G401.6 (cell line): Measurements from ENCODE around the gene EYA3.
A peak's percentile ranks its signal among the peaks of the same experiment; 100 is the strongest.

Experiments
- FAIRE-seq: peaks from 2 replicates; lab custom pipeline; 2012; peaks lifted over from hg19 to GRCh38; lab: Jason Lieb, UNC

Gene EYA3

DNA sequence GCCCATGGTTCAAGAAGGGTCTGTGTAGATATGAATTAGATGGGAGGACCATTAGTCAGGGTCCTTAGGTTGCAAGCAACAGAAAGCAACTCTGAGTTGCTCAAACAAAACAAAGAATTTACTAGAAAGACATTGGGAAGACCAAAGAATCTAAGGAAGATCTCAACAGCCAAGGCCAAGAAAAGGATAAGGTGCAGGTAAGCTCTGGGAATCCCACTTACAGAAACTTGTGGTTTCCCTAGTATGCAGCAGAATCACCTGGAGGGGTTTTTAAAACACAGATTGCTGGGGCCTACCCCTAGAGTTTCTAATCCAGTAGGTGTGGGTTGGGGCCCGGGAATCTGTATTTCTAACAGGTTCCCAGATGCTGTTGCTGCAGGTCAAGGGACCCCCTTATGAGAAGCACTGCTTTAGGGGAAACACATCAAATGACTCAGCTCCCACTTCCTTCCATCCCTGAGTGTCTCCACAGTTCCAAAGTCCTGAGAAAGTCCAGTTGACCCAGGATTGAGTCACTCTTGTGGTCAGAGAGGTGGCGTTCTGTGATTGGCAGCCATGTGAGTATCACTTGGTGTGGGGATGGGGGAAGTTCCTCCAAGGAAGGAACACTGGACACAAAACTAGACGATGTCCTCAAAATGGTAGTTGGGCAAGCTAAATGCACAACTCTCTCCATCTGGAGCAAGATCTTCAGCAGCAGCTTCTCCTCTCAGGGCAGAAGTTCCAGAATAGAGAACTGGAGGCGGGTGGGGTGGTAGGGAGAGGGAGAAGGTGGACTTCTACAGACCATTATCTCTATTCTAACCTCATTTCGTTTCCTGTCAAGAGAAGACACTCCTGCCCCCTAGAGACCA lies 24.2 kb upstream of the EYA3 start:
- FAIRE-seq: no peak

DNA sequence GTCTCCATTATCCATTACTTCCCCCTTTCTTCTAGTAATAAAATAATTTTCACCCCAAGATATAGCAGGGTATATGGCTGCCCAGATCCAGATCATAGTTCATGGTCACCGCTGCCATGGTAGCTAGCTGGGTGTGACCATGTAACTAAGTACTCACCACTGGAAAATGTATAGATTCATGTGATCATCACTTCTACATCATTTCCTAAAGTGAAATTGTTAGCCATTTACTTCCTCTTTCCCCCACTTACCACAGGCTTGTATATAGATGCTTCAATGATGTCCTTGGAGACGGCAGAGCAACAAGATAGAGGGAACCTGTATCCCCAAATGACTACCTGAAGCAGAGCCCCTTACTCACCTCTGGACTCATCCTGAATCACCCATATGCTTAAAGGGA lies 22.7 kb upstream of the EYA3 start:
- no peak for FAIRE-seq

DNA sequence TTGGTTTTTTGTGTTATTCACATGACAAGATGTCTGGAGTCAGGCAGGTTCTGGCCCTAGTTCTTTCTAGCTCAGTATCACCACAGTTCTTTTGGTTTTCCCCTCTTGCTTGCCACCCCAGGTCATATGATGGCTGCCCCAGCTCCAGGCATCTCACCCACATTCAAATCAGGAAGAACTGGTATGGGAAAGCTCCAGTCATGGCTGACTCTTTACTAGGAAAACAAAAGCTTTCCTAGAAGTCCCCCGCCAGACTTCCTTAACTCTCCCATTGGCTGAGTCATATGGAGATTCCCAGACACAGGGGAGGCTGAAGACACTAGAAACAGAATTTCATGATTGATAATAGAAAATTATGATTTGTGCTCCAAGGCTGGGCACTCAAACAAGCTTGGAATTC lies 22.1 kb upstream of the EYA3 start:
- FAIRE-seq: no peak

DNA sequence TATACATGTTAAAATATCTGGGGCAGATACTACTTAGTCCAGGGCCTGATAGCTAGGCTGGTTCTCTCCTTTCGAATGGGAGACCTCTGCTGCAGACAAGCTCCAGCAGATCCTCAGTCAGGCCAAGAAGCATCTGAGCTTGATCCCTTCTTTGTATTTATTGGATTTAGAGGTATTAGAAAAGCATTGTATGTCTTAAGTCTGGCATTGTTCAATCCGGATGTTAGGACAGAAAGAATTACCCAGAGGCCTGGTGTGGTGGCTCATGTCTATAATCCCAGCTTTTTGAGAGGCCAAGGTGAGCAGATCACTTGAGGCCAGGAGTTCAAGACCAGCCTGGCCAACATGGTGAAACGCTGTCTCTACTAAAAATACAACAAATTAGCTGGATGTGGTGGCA lies 21.2 kb upstream of the EYA3 start:
- FAIRE-seq: no peak

DNA sequence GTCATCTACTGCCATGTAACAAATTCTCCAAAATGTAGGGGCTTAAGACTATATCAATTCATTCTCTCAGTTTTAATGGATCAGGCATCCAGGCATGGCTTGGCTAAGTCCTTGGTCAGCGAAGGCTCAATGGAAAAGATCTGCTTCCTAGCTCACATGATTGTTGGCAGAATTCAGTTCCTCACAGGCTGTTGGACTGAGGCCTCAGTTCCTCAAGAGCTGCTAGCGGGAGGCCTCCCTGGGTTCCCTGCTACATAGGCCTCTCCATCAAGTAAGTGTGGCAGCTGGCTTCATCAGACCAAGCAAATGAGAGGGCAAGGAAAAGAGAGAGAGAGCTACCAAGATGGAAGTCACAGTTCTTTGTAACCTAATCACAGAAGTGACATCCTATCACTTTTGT lies 19.6 kb upstream of the EYA3 start:
- FAIRE-seq: no peak

DNA sequence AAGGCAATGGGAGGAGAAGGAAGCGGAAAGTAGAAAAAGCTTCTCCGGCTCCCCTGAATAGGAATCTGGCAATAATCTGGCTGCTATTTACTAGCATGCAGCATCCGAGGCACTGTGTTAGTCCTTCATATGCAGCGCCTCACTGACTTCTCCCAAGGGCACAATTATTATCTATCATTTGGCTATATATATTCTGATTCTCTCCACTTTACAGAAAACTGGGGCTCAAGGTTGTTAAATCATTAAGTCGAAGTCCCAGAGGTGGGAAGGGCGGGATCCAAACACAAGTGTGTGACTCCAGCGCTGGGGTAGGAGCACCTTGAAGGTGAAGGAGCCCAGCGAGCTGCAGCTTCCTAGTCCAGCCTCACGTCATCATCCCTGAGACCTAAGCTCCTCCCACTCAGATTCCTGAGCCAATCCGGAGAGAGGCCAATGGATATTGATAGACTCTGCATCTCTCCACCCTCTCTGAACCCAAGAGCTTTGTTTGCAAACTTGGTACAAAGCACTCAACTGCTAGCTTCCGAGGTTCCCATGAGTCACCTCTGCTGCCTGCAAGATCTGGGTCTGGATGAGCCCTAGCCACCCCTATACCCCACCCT lies 16.6 kb upstream of the EYA3 start:
- FAIRE-seq: no peak

DNA sequence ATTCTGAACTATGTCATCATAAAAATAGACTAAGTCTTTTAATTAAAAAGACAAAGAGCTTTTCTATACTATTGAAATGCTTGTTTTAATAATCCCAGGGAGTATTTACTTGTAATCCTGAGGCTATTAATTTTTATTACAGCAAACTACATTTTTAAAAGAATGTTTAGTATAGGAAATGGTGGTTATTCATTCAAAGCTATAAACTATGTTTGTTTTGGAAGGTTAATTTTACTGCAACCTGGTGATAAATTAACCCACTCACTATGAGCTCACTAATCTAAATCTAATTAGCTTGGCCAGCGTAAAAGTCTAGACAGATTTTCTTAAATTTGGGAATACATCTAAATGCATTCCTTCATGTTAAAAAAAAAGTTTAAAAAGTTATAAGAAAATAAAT lies 13.8 kb upstream of the EYA3 start:
- no peak for FAIRE-seq

DNA sequence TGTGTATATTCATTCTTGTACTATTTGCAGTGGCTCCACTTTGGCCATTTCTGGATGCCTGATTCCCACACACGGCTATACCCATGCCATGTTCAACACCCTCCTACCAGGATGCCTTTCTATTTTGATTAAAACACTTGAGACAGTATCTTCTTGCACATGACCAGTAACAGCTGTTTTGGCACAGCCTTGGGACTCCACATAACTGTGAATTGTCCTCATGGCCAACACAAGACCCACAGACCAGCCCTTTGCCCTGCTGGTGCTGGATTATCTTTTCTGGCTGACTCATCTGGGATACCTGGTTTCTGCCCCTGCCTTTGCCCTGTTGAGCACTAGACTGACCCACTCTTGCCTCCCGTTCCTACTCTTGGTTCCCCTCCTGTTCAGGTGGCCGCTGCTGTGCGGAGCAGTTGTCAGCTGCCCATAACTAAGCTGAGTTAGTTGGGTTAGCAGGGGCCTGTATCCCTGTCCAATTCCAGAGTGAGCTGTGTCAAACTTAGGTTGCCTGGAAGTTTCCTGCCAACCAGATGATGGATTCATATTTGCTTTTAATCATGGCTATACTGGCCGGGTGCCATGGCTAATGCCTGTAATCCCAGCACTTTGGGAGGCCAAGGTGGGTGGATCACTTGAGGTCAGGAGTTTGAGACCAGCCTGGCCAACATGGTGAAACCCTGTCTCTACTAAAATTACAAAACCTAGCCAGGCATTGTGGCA lies 10.8 kb upstream of the EYA3 start:
- FAIRE-seq: no peak

DNA sequence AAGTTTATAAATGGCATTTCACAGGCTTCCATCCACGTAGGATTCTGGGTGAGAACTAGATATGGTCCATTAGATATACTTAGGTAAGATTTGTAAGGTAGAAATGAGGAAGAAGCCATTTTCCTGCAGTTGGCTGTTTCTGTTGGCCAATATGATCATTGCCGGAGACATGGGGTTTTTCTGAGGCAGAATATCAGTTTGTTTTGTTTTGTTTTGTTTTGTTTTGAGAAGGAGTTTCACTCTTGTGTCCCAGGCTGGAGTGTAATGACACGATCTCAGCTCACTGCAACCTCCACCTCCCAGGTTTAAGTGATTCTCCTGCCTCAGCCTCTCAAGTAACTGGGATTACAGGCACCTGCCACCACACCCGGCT lies 8.7 kb upstream of the EYA3 start:
- no peak for FAIRE-seq

DNA sequence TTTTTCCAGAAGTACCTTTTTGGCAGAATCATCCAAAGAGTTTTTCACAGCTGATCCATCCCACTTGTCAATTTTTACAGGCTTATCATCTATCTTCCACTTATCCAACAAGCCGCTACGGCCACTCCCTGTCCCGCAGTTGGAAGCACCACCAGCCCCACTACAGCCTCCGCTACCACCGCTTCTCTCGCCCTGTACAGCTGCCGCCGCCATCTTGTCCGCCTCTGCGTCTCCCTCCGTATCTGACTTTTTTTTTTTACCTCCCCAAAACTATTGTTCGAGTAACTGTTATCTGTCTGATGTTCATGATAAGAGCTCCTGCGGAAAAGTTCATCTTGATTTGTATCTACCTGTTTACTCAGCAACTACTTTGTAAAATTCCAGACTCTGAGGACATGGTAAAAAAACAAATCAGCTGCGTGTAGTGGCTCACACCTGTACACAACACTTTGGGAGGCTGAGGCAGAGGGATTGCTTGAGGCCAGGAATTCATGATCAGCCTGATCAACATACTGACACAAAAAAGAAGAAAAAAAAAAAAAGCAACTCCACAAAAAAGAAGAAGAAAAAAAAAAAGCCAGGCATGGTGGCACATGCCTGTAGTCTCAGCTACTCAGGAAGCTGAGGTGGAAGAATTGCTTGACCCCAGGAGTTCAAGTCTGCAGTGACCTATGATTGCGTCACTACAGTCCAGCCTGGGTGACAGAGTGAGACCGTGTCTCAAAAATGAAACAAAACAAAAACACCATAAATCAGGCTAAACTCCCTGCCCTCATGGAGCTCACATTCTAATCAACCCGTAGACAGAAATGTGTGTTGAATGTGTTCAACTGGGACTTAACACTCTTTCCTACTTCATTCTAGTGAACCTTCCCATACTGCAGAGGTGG lies 8.0 kb upstream of the EYA3 start:
- no peak for FAIRE-seq

DNA sequence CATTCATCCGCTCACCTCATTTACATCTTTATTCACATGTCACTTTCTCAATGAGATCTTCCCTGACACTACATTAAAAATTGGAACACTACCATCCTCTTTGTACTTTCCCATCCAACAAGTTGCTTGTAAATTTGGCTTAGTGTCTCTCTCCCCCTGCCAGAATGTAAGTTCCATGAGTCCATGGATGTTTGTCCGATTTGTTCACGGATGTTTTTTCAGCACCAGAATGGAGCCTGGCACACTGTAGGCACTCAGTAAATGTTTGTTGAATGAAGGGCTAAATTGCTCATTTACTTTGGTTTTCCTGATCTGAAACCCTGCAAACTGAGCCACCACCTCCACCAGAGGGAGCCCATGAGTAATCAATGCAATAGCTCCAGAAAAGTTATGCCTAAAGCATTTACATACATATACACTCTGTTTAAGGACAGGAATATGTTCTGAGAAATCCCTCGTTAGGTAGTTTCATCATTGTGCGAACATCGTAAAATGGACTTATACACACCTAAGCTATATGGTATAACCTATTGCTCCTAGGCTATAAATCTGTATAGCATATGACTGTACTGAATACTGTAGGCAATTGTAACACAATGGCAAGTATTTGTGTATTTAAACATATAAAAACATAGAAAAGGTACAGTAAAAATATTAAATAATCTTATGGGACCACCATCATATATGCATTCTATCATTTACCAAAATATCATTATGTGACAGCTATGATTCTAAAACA lies 2.8 kb upstream of the EYA3 start:
- FAIRE-seq: peak; percentile 90

DNA sequence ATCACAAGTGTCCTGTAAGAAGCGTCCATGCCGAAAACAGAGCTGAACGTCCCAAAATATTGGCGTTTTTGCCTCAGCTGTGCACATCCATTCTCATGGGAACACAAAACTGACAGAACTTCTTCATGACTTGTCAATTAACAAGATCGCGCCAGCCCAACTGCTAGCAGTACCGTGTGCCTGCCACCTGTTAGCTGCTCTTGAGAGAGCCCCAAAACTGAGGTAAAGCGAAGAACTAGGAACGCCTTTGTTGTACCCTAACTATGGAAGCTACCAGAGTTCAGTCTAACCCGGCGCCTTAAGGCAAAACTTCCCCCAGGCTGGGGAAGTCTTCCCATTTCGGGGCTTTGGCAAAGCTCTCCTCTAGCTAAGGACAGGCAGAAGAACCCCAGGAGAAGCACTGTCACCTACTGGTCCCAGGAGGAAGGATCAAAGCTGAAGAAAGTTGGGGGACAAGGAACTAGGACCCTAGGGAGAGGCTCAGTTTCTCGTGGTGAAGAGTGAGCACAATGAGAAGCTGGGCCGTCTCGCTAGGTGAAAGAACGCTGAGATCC lies 719 bp downstream of the EYA3 start:
- no peak for FAIRE-seq

DNA sequence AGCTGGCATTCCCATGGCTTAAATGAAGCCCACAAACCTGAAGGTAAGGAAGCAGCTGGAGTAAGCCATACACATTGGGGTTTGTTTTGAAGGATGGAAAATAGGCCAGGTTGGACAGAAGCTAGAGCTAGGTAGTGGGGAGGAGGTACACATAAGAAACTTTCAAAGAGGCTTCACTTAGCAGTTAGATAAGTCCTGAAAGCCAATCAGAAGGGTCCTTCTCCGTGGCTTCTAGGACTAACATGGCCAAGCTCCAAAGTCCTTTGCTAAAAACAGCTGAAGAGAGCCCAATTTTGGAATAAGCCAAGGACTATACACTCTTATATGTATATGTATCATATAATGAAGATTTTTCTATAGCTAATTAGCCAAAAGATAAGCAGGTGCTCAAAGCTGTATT lies 1.8 kb downstream of the EYA3 start:
- FAIRE-seq: no peak

DNA sequence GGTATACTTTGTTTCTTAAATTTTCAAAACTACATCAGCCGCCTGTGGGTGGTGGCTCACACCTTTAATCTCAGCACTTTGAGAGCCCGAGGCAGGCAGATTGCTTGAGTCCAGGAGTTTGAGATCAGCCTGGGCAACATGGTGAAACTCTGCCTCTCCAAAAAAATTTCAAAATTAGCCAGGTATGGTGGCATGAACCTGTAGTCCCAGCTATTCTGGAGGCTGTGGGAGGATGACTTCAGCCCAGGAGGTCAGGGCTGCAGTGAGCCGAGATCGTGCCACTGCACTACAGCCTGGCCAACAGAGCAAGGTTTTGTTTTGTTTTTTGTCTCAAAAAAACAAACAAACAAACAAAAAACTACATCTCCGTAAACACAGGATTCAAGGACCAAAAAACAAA lies 3.3 kb downstream of the EYA3 start:
- no peak for FAIRE-seq

DNA sequence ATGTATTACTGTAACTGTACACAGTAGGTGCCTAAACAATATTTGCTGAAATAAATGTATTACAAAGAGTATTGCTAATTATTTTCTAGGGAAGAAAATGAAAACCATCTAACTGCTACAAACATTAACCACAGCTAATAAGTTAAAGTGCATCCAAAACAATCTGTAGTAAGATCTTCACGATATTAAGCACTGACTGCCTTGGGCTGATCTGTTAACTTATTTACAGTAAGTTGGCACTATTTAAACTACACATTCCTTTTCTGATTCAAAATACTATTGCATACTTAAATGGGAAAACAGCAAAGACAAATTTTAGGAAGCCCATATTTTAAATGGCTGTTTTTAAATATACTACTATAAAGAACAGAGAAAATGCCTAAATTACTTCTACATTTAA lies 4.5 kb downstream of the EYA3 start:
- no peak for FAIRE-seq

DNA sequence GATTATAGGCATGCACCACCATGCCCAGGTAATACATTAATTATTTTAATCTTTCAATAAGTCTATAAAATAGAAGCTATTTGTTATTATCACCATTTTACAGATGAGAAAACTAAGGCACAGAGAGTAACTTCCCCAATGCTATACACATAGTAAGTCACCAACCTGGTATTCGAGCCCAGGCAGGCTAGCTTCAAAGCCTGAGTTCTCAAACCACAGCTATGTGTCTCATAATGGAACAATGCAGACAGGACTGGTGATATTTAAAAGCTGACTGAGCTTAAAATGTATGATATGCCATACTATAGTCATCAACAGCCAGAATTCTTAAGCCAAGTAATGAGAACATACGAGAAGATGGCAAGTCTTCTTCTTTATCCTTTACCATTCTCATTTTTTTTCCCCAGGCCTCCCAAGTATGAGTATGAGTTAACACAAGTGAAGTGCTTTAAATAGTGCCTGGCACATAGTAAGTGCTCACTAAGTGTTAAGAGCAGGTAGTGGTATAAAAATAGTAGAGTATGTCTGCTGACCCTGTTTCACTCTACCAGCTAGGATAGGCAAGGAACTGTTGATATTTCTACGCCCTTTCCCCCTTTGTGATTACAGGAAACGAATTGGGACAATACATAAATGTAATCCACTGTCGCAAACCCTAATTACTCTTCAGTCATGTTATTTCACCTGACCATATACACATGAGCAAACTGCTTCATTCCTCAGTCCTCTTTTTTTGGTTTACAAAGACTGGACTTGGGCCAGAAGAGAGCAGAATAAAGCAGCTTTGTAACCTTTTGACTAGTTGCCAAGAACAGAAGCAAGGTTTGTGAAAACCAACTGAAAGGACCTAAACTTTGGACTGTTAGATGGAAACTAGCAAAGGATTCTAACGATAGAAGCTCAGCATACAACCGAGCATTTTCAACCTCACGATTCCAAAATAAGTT lies 9.5 kb downstream of the EYA3 start:
- FAIRE-seq: no peak

DNA sequence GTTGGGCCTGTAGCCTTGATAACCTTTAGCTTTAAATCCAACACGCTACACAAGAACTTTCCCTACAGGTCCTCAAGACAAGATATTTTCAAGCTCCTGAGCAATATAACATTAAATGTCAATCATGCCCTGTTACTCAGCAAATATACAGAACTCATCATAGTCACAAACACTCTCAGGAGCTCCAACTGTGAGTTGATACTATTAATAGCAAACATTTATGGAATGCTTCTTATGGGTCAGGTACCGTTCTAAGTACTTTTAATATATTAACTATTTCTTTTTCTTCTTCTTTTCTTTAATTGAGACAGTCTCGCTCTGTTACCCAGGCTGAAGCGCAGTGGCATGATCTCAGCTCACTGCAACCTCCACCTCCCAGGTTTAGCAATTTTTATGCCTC lies 10.1 kb downstream of the EYA3 start:
- no peak for FAIRE-seq

DNA sequence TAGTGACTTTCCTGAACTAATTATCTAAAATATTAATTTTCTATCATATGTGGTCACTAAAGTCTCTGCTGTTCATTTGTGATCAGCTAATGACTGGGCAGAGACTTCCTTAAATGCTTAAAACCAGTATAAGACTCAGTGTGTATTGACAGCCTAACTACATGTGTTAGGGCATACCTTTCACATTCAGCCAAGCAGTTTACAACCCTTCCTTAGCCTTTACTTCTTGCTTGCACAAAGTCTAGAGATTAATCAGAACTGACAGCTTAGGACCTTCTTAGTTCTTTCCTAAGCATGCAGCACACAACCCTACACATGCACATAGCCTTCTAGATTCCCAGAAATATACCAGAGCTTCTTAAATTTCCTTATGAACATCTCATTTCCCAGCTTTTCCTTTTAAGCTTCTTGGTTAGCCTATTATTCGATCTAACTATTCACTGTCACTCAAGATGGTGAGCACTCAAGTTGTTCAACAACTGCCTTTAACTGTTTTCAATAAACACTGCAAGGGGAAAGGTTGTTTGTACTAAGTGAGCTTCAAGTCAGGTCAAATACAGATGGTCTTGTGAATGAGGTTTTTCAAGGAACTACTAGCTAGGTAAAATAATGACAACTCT lies 13.4 kb downstream of the EYA3 start:
- no peak for FAIRE-seq

DNA sequence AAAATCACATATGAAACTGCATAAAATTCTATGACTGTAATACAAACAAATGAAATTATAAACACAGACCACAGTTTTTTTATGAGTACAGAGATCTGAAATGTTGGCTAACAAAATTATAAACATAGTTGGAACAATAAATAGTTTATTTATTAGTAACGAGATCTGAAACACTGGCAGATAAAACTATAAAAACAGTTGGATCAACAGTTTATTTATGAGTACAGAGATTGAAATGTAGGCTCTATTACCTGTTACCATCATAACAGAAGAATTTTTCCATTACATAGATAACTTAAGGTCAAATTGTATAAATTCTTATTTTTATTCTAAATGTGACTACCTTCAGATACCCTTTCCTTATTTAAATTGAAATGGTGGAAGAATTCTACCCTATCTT lies 14.5 kb downstream of the EYA3 start:
- no peak for FAIRE-seq

DNA sequence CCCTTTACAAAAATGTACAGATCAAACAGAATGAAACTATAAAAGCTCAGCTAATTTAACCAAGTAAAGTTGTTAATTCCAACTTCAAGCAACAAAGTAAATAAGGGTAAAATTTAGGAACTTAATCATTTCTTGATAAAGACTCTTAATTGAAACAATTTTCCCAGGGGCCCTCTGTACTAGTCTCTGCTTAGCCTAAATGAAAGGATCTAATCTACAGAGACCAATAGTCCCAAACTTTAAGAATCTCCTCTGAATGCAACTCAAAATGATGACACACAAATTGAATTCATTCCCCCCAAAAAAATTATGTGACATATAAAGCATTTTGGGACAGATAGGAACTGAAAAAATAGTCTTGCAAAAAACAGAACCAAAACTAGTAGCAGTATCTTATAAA lies 16.6 kb downstream of the EYA3 start:
- no peak for FAIRE-seq
